A673 (cell line): ENCODE measurements around the gene TREML2. TPM values are rescaled to one million over a fixed set of nuclear protein-coding genes. Genes with fewer than 3 reads are reported as not detected.
"Not testable (repeated sequence)": the region's sequence is repeated elsewhere in the genome, so short reads cannot be mapped to it uniquely, and the experiment has no call there.

Experiments
- BruUV-seq: library from RNA; stranded (reverse); fragments of 400-500 nt; replicated peaks from 2 replicates; lab custom pipeline; 2021; lab: Mats Ljungman, UMichigan
- CTCF ChIA-PET: fragments of 300-600 bp; sonication (Branson Sonifier 250); formaldehyde crosslinking; loops from one replicate; lab custom pipeline; 2022; ENCODE audit warnings: antibody characterized with exemption; lab: Charles Lee
- POLR2A ChIA-PET: fragments of 300-600 bp; sonication (Branson Sonifier 250); formaldehyde crosslinking; loops from one replicate; lab custom pipeline; 2022; ENCODE audit warnings: antibody characterized with exemption; ENCODE audit not compliant: low non-redundant PET; lab: Charles Lee
- DNase-seq: peaks from one replicate; pipeline ENCODE4 v3.0.0-alpha.2; 2015; ENCODE audit warnings: low spot score
- H3K27ac ChIP-seq: fragments of 200-600 bp; sonication (generic); 2 replicates; pipeline ENCODE4 v1.5.1; 2016; ENCODE audit warnings: mixed run types, low read depth, mild to moderate bottlenecking, mixed read lengths, antibody characterized with exemption, low read length; ENCODE audit not compliant: poor library complexity, severe bottlenecking
- H3K27me3 ChIP-seq: fragments of 200-600 bp; sonication (generic); replicated peaks from 2 replicates; pipeline ENCODE4 v1.6.1; 2017; ENCODE audit warnings: mixed run types, low read depth, mild to moderate bottlenecking, mixed read lengths, antibody characterized with exemption, low read length; ENCODE audit not compliant: insufficient read depth, poor library complexity
- H3K36me3 ChIP-seq: fragments of 200-600 bp; sonication (generic); 2 replicates; pipeline ENCODE4 v1.6.1; 2016; ENCODE audit warnings: mixed run types, mild to moderate bottlenecking, mixed read lengths, antibody characterized with exemption, low read length; ENCODE audit not compliant: insufficient read depth, poor library complexity, severe bottlenecking
- H3K4me1 ChIP-seq: fragments of 200-600 bp; sonication (generic); 2 replicates; pipeline ENCODE4 v1.6.1; 2017; ENCODE audit warnings: mixed run types, mild to moderate bottlenecking, mixed read lengths, antibody characterized with exemption, low read length; ENCODE audit not compliant: insufficient read depth, poor library complexity, severe bottlenecking
- H3K4me3 ChIP-seq: fragments of 200-600 bp; sonication (generic); 2 replicates; pipeline ENCODE4 v1.5.1; 2016; ENCODE audit warnings: low read depth, mixed run types, mild to moderate bottlenecking, mixed read lengths, low read length; ENCODE audit not compliant: poor library complexity, severe bottlenecking
- H3K9me3 ChIP-seq: fragments of 200-600 bp; sonication (generic); 2 replicates; pipeline ENCODE4 v1.6.1; 2016; ENCODE audit warnings: mixed run types, low read depth, mild to moderate bottlenecking, mixed read lengths, antibody characterized with exemption, low read length; ENCODE audit not compliant: poor library complexity, severe bottlenecking
- EZH2 ChIP-seq: fragments of 200-600 bp; sonication (generic); IDR thresholded peaks from 2 replicates; pipeline ENCODE4 v1.6.1; 2017; ENCODE audit warnings: borderline replicate concordance, low read depth, mild to moderate bottlenecking, mixed read lengths, antibody characterized with exemption, low read length; ENCODE audit not compliant: poor library complexity, severe bottlenecking
- intact Hi-C: fragments of 100-400 bp; cut with micrococcal nuclease; formaldehyde crosslinking; loops from one replicate; pipeline ENCODE4 v1.10.0; 2022; ENCODE audit not compliant: unreplicated experiment
- total RNA-seq: library from RNA; stranded (reverse); gene quantifications from 2 replicates; pipeline ENCODE4 v1.2.3, GENCODE V29; 2021
- TF ChIP-seq, protein P1 (sequence below): fragments of 300-800, 200-600 bp; sonication (generic); conservative IDR thresholded peaks from 2 replicates; pipeline ENCODE4 v1.5.1; 2017; ENCODE audit warnings: low read depth, mild to moderate bottlenecking, antibody characterized with exemption, low read length, moderate library complexity, mixed read lengths

Gene TREML2
- total RNA-seq, 1 experiment from 2014 or later: not detected

DNA sequence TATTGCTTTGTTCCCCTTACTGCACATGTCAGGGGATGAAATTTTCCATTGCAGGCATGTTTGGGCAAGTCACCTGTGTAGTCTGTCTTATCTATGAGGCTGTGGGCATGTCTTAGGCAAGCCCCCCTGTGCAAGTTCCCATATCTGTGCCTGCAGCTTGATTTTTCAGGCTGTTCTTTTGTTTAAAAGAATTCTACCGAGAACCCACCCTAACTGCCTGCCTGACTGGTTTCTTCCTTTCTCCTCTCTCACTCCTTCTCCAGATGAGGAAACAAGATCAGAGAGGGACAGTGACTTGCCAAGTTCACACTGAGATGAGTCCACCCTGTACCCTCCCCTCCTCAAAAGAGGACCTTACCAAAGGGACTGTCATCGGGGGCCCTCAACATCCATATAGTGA lies 11.0 kb downstream of the TREML2 start:
- POLR2A ChIA-PET: no interaction called here
- Histone ChIP-seq H3K27ac (no peak overlapping the region), H3K27me3 (peaks cover 7% of the 10 kb centered on the region), H3K4me3 (no peak overlapping the region), H3K9me3 (no peaks in the 10 kb centered on the region), H3K36me3 (no peaks in the 10 kb centered on the region), H3K4me1 (no peaks in the 10 kb centered on the region)
- no TSS peak for BruUV-seq
- no peak for TF ChIP-seq EZH2
- TF ChIP-seq, protein P1, sequence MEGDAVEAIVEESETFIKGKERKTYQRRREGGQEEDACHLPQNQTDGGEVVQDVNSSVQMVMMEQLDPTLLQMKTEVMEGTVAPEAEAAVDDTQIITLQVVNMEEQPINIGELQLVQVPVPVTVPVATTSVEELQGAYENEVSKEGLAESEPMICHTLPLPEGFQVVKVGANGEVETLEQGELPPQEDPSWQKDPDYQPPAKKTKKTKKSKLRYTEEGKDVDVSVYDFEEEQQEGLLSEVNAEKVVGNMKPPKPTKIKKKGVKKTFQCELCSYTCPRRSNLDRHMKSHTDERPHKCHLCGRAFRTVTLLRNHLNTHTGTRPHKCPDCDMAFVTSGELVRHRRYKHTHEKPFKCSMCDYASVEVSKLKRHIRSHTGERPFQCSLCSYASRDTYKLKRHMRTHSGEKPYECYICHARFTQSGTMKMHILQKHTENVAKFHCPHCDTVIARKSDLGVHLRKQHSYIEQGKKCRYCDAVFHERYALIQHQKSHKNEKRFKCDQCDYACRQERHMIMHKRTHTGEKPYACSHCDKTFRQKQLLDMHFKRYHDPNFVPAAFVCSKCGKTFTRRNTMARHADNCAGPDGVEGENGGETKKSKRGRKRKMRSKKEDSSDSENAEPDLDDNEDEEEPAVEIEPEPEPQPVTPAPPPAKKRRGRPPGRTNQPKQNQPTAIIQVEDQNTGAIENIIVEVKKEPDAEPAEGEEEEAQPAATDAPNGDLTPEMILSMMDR: no peak
- CTCF ChIA-PET: no interaction called here
- no peak for DNase-seq
- intact Hi-C loops: loop anchor here (10.0 kb wide), 1 partner anchor 125 kb away; no protein-coding TSS in a partner anchor

DNA sequence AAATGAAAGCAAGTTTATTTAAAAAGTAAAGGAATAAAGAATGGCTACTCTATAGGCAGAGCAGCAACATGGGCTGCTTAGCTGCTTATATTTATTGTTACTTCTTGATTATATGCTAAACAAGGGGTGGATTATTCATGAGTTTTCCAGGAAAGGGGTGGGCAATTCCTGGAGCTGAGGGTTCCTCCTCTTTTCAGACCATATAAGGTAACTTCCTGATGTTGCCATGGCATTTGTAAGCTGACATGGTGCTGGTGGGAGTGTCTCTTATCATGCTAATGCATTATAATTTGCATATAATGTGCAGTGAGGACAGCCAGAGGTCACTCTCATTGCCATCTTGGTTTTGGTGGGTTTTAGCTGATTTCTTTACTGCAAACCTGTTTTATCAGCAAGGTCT lies 11.9 kb downstream of the TREML2 start:
- H3K27me3 ChIP-seq, H3K27ac ChIP-seq, POLR2A ChIA-PET, DNase-seq, intact Hi-C loops, H3K36me3 ChIP-seq, H3K4me1 ChIP-seq, BruUV-seq, CTCF ChIA-PET, H3K9me3 ChIP-seq, H3K4me3 ChIP-seq: not testable (repeated sequence)

DNA sequence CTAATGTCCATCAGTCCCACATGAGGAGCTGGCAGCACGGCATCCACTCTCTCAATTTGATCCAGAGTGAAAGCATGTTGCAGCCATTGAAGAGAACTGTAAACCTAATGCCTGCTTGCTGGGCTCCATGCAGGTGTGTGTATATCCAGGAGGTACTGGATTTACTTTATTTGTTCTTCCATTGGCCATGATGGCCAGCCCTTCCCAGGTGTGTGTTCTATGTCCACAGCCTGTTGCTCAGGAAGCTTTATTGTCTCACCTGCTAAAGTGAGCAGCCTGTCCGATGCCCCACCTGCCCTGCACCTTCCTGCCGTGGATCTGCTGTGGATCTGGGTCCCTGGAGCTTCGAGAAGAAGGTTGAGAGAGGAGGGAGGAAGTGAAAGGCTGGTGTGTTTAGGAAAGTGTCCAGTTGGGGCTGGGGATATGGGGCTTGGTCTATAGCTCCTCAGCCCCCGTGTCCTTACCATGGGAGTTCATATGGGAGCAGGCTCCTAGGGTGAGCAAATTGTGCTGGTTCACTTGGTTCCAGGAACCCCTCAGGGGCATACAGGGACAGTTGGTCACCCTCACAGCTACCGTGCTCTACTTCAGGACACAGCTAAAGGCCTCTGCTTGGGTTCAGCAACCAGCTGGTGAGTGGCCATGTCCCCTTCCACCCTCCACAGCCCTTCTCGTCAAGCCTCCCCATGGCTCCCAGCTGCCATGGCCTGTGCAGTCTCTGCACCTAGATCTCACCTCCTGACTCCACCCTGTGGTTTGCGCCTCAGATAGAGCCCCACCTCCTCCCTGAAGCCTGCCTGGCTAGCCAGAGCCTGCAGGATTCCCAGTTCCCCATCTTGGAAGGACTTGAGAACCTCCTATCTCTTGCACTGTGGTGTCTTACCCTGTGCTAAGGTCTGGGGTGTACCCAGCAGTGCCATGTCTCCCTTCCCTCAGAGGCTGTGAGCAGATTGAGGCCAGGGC lies 12.7 kb downstream of the TREML2 start:
- no peaks in the 10 kb centered on the region for H3K36me3 ChIP-seq
- no TSS peak for BruUV-seq
- no peak overlapping the region for H3K27ac ChIP-seq
- no peak for DNase-seq
- H3K4me3 ChIP-seq: no peak overlapping the region
- intact Hi-C loops: no loop called here
- H3K27me3 ChIP-seq: no peaks in the 10 kb centered on the region
- H3K9me3 ChIP-seq: no peaks in the 10 kb centered on the region
- ChIA-PET POLR2A (interaction anchor here (0.6 kb wide), 1 partner anchor 20 kb away, joined by 4 read pairs; no protein-coding TSS in a partner anchor), CTCF (no interaction called here)
- TF ChIP-seq, protein P1: no peak
- TF ChIP-seq EZH2: no peak
- no peaks in the 10 kb centered on the region for H3K4me1 ChIP-seq
